ENCODE data around the gene GLMN. TPM values are rescaled to one million over a fixed set of nuclear protein-coding genes. Genes with fewer than 3 reads are reported as not detected.

GLMN gene
- total RNA-seq, 2 donors from 2014 or later, result 27.2 to 27.7 TPM

DNA sequence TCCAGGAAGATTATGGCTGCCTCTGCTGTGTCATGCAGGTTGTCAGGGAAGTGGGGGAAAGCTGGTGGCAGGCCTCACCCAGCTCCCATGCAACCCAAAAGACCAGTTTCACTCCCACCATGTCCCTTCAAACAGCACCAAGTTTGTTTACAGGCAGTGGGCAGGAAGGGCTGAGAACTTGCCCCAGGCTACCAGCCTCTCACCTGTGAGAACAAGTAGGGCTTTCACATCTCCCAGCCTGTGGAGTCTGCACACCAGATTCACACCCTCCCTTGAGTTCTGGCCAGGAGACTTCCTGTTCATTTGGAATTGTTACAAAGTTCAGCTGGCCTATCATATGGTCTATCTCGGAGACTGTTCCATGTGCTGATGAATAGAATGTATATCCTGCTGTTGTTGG lies 27.9 kb upstream of the GLMN start:
- peaks cover 53% of the 10 kb centered on the region for H3K36me3 ChIP-seq (ENCODE audit: control insufficient read depth, insufficient read depth, low read length)
- no peak overlapping the region for H3K27ac Mint-ChIP-seq
- no peak overlapping the region for H3K9ac ChIP-seq (ENCODE audit: extremely low read depth, low read length, poor library complexity, severe bottlenecking)
- H3K4me3 Mint-ChIP-seq, result no peak overlapping the region
- H3K4me1 ChIP-seq (ENCODE audit: control insufficient read depth, insufficient read depth, low read length), result no peaks in the 10 kb centered on the region
- no peak overlapping the region for H3K27ac ChIP-seq (ENCODE audit: low read depth, low read length)
- peaks cover 48% of the 10 kb centered on the region for H3K9me3 Mint-ChIP-seq
- no peaks in the 10 kb centered on the region for H3K27me3 Mint-ChIP-seq (ENCODE audit: insufficient read depth)
- peak overlapping the region; percentile 59 for H3K4me3 ChIP-seq (ENCODE audit: low read length)
- H3K9me3 ChIP-seq (ENCODE audit: control insufficient read depth, low read length), result peaks cover 43% of the 10 kb centered on the region
- no peaks in the 10 kb centered on the region for H3K27me3 ChIP-seq (ENCODE audit: control insufficient read depth, insufficient read depth, low read length, poor library complexity, severe bottlenecking)
- H3K36me3 Mint-ChIP-seq (ENCODE audit: low read depth), result peaks cover 77% of the 10 kb centered on the region
- 100% methylated on average over 1 of the region's 1 CpG; no CpG with 5 or more reads in 1 of the 2 experiments for WGBS, 2 experiments (ENCODE audit: insufficient coverage in 1 of 2, insufficient read length in 1 of 2)
- DNase-seq, result no peak
- TF ChIP-seq, protein P1, sequence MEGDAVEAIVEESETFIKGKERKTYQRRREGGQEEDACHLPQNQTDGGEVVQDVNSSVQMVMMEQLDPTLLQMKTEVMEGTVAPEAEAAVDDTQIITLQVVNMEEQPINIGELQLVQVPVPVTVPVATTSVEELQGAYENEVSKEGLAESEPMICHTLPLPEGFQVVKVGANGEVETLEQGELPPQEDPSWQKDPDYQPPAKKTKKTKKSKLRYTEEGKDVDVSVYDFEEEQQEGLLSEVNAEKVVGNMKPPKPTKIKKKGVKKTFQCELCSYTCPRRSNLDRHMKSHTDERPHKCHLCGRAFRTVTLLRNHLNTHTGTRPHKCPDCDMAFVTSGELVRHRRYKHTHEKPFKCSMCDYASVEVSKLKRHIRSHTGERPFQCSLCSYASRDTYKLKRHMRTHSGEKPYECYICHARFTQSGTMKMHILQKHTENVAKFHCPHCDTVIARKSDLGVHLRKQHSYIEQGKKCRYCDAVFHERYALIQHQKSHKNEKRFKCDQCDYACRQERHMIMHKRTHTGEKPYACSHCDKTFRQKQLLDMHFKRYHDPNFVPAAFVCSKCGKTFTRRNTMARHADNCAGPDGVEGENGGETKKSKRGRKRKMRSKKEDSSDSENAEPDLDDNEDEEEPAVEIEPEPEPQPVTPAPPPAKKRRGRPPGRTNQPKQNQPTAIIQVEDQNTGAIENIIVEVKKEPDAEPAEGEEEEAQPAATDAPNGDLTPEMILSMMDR (conservative IDR thresholded peaks at IDR 0.05), result no peak
- H3K4me1 Mint-ChIP-seq, result no peaks in the 10 kb centered on the region

DNA sequence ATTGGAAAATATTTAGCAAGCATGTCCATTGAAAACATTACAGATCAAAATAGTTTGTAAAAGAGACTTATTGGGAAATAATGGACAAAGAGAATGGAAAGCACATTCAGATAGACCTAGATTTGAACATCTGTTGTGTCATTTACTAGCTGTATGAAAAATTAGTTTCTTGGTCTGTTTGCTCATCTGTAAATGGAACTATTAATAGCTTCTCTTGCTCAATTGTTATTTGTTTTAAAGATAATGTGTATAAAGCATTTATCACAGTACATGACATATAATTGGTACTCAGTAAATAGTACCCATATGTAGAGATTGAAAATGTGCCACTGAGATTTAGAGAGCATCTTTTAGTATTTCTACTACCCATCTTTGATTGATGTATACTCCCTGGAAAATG lies 26.0 kb upstream of the GLMN start:
- DNase-seq, result no peak
- no peak overlapping the region for H3K27ac ChIP-seq (ENCODE audit: low read depth, low read length)
- TF ChIP-seq, protein P1 (conservative IDR thresholded peaks at IDR 0.05), result no peak
- peaks cover 59% of the 10 kb centered on the region for H3K36me3 ChIP-seq (ENCODE audit: control insufficient read depth, insufficient read depth, low read length)
- Mint-ChIP-seq H3K27me3 (ENCODE audit: insufficient read depth) (no peaks in the 10 kb centered on the region), H3K9me3 (peaks cover 48% of the 10 kb centered on the region), H3K36me3 (ENCODE audit: low read depth) (peaks cover 74% of the 10 kb centered on the region), H3K27ac (no peak overlapping the region), H3K4me1 (no peaks in the 10 kb centered on the region), H3K4me3 (no peak overlapping the region)
- no peak overlapping the region for H3K4me3 ChIP-seq (ENCODE audit: low read length)
- no peaks in the 10 kb centered on the region for H3K4me1 ChIP-seq (ENCODE audit: control insufficient read depth, insufficient read depth, low read length)
- peaks cover 43% of the 10 kb centered on the region for H3K9me3 ChIP-seq (ENCODE audit: control insufficient read depth, low read length)
- H3K27me3 ChIP-seq (ENCODE audit: control insufficient read depth, insufficient read depth, low read length, poor library complexity, severe bottlenecking), result no peaks in the 10 kb centered on the region
- no peak overlapping the region for H3K9ac ChIP-seq (ENCODE audit: extremely low read depth, low read length, poor library complexity, severe bottlenecking)

DNA sequence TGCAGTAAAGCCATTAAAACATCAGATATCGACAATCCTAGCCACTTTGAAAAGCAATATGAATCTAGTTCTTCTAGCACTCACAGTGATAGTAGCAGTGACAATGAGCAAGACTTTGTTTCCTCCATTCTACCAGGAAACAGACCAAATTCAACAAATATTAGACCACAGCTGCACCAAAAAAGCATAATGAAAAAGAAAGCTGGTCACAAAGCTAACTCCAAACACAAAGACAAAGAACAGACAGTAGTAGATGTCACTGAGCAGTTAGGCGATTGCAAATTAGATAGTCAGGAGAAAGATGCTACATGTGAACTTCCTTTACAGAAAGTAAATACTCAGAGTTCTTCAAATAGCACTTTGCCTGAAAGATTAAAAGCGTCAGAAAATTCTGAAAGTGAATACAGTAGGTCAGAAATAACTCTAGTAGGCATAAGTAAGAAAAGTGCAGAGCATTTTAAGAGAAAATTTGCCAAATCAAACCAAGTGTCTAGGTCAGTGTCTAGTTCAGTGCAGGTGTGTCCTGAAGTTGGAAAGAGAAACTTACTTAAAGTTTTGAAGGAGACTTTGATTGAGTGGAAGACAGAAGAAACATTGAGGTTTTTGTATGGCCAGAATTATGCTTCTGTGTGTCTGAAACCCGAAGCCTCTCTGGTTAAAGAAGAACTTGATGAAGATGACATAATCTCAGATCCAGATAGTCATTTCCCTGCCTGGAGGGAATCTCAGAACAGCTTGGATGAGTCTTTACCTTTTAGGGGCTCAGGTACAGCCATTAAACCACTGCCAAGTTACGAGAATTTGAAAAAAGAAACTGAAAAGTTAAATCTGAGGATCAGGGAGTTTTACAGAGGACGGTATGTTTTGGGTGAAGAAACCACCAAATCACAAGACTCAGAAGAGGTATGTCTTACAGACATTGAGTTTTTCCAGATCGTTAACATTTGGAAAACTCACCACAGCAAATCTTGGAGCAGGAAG lies 25.0 kb upstream of the GLMN start:
- no peaks in the 10 kb centered on the region for H3K27me3 Mint-ChIP-seq (ENCODE audit: insufficient read depth)
- TF ChIP-seq, protein P1 (conservative IDR thresholded peaks at IDR 0.05), result no peak
- WGBS, 2 experiments (ENCODE audit: insufficient coverage in 1 of 2, insufficient read length in 1 of 2), result 92 to 100% methylated on average over 5 to 7 of the region's 7 CpGs
- no peaks in the 10 kb centered on the region for H3K4me1 ChIP-seq (ENCODE audit: control insufficient read depth, insufficient read depth, low read length)
- H3K4me3 ChIP-seq (ENCODE audit: low read length), result no peak overlapping the region
- H3K36me3 ChIP-seq (ENCODE audit: control insufficient read depth, insufficient read depth, low read length), result peaks cover 52% of the 10 kb centered on the region
- peaks cover 42% of the 10 kb centered on the region for H3K9me3 ChIP-seq (ENCODE audit: control insufficient read depth, low read length)
- no peaks in the 10 kb centered on the region for H3K4me1 Mint-ChIP-seq
- H3K27me3 ChIP-seq (ENCODE audit: control insufficient read depth, insufficient read depth, low read length, poor library complexity, severe bottlenecking), result no peaks in the 10 kb centered on the region
- peaks cover 69% of the 10 kb centered on the region for H3K36me3 Mint-ChIP-seq (ENCODE audit: low read depth)
- H3K9ac ChIP-seq (ENCODE audit: extremely low read depth, low read length, poor library complexity, severe bottlenecking), result no peak overlapping the region
- DNase-seq, result no peak
- no peak overlapping the region for H3K4me3 Mint-ChIP-seq
- H3K9me3 Mint-ChIP-seq, result peaks cover 41% of the 10 kb centered on the region
- no peak overlapping the region for H3K27ac Mint-ChIP-seq
- H3K27ac ChIP-seq (ENCODE audit: low read depth, low read length), result no peak overlapping the region

Data from endodermal cell (in vitro differentiated cells).